Endothelial cell of umbilical vein (primary cell): ENCODE results near the gene ZKSCAN4. TPM values are rescaled to one million over a fixed set of nuclear protein-coding genes. Genes with fewer than 3 reads are reported as not detected.

ENCODE experiments used
- BruUV-seq: library from RNA; stranded (reverse); fragments of 400-500 nt; replicated peaks from 2 replicates; lab custom pipeline; 2021; lab: Mats Ljungman, UMichigan
- CTCF ChIA-PET: fragments of 300-600, 350-600 bp; sonication (Branson Sonifier 250); formaldehyde crosslinking; loops from one replicate; lab custom pipeline; 2021; ENCODE audit warnings: antibody characterized with exemption, inconsistent platforms; lab: Charles Lee
- POLR2A ChIA-PET: fragments of 300-600, 350-600 bp; sonication (Branson Sonifier 250); formaldehyde crosslinking; loops from one replicate; lab custom pipeline; 2021; ENCODE audit warnings: antibody characterized with exemption, inconsistent platforms; lab: Charles Lee
- DNase-seq: peaks from one replicate; pipeline ENCODE4 v3.0.0-alpha.2; 2011; ENCODE audit warnings: low read depth, low spot score
- FAIRE-seq: peaks from 2 replicates; lab custom pipeline; 2011; peaks lifted over from hg19 to GRCh38; lab: Jason Lieb, UNC
- H2AFZ ChIP-seq: 2 replicates; pipeline ENCODE4 v1.6.0; 2012; ENCODE audit warnings: low read depth, low read length, control low read depth, inconsistent platforms
- H3K27ac ChIP-seq: 2 replicates; pipeline ENCODE4 v1.5.1; 2011; ENCODE audit warnings: low read depth, mild to moderate bottlenecking, control low read depth, low read length, moderate library complexity; ENCODE audit not compliant: insufficient read depth
- H3K27me3 ChIP-seq, 2 experiments: 2 replicates each; pipeline versions ENCODE4 v1.6.0 to v1.6.1; 2011; ENCODE audit warnings: low read length in 2 of 2, mixed read lengths in 1 of 2; ENCODE audit not compliant: control insufficient read depth in 2 of 2, insufficient read depth in 2 of 2
- H3K36me3 ChIP-seq, 2 experiments: 2 replicates in 1 of 2; 3 replicates in 1 of 2; pipeline ENCODE4 v1.5.1; 2011; ENCODE audit warnings: low read length in 2 of 2, mild to moderate bottlenecking in 1 of 2, moderate library complexity in 1 of 2; ENCODE audit not compliant: control insufficient read depth in 2 of 2, insufficient read depth in 2 of 2; ENCODE audit errors: extremely low read depth in 1 of 2
- H3K4me1 ChIP-seq: 3 replicates; pipeline ENCODE4 v1.5.1; 2011; ENCODE audit warnings: mild to moderate bottlenecking, low read length; ENCODE audit not compliant: control insufficient read depth, insufficient read depth; ENCODE audit errors: extremely low read depth
- H3K4me2 ChIP-seq: 2 replicates; pipeline ENCODE4 v1.6.1; 2011; ENCODE audit warnings: low read length, control low read depth, mixed read lengths; ENCODE audit not compliant: insufficient read depth
- H3K4me3 ChIP-seq, 3 experiments: fragments of 200-600 bp in 1 of 3; sonication (generic), shearing (Covaris generic) in 1 of 3; replicated peaks in 1 of 3; 2 replicates each; pipeline ENCODE4 v1.5.1; 2011 to 2016; ENCODE audit warnings: control low read depth in 3 of 3, low read length in 3 of 3, mild to moderate bottlenecking in 2 of 3, inconsistent platforms in 1 of 3, low read depth in 1 of 3, moderate library complexity in 1 of 3; ENCODE audit not compliant: insufficient read depth in 1 of 3
- H3K79me2 ChIP-seq: 2 replicates; pipeline ENCODE4 v1.6.0; 2012; ENCODE audit warnings: low read length, inconsistent platforms; ENCODE audit not compliant: control insufficient read depth, insufficient read depth
- H3K9ac ChIP-seq: replicated peaks from 2 replicates; pipeline ENCODE3; 2011; ENCODE audit warnings: low read length, control low read depth; ENCODE audit not compliant: insufficient read depth; ENCODE audit errors: extremely low read depth
- H3K9me1 ChIP-seq: replicated peaks from 3 replicates; pipeline ENCODE4 v1.6.0; 2011; ENCODE audit warnings: mild to moderate bottlenecking, low read length; ENCODE audit not compliant: control insufficient read depth, insufficient read depth; ENCODE audit errors: extremely low read depth
- H3K9me3 ChIP-seq: replicated peaks from 2 replicates; pipeline ENCODE4 v1.5.1; 2012; ENCODE audit warnings: low read length, inconsistent platforms; ENCODE audit not compliant: control insufficient read depth, insufficient read depth
- H4K20me1 ChIP-seq: replicated peaks from 2 replicates; pipeline ENCODE3; 2011; ENCODE audit warnings: mild to moderate bottlenecking, low read length; ENCODE audit not compliant: control insufficient read depth, insufficient read depth; ENCODE audit errors: extremely low read depth
- EZH2 ChIP-seq: IDR thresholded peaks from 2 replicates; pipeline ENCODE4 v1.6.1; 2012; ENCODE audit warnings: borderline replicate concordance, low read depth, mild to moderate bottlenecking, moderate library complexity, low read length, inconsistent platforms; ENCODE audit not compliant: severe bottlenecking
- FOS ChIP-seq: IDR thresholded peaks from 2 replicates; pipeline ENCODE4 v1.6.1; 2011; ENCODE audit warnings: mild to moderate bottlenecking, low read length, moderate library complexity, borderline replicate concordance; ENCODE audit not compliant: insufficient read depth
- GATA2 ChIP-seq: IDR thresholded peaks from 2 replicates; pipeline ENCODE4 v1.7.0; 2011; ENCODE audit warnings: low read depth, mild to moderate bottlenecking, moderate library complexity, mixed read lengths, low read length; ENCODE audit not compliant: insufficient read length, insufficient read depth
- JUN ChIP-seq: IDR thresholded peaks from 2 replicates; pipeline ENCODE4 v1.6.1; 2011; ENCODE audit warnings: borderline replicate concordance, low read depth; ENCODE audit not compliant: insufficient read length, insufficient read depth
- MYC ChIP-seq: IDR thresholded peaks from one replicate; pipeline ENCODE4 v1.6.1; 2011; ENCODE audit warnings: mild to moderate bottlenecking, low read depth, low read length
- POLR2A ChIP-seq: IDR thresholded peaks from 2 replicates; pipeline ENCODE4 v1.6.1; 2012; ENCODE audit warnings: low read depth, mild to moderate bottlenecking, control low read depth, low read length
- POLR2AphosphoS5 ChIP-seq: IDR thresholded peaks from 2 replicates; pipeline ENCODE4 v1.6.1; 2012; ENCODE audit warnings: low read depth, mild to moderate bottlenecking, control low read depth, low read length, moderate library complexity; ENCODE audit not compliant: insufficient read depth
- dilution Hi-C: fragments of 300-500 bp; cut with MboI; formaldehyde crosslinking; loops from one replicate; pipeline ENCODE4 v1.15.0; 2019; ENCODE audit warnings: low sequenced_read_pairs; ENCODE audit not compliant: extremely low pct_ligation_motif_present
- intact Hi-C: fragments of 100-400 bp; cut with micrococcal nuclease; formaldehyde crosslinking; loops from one replicate; pipeline ENCODE4 v1.10.0; 2022
- polyA plus RNA-seq, 4 experiments: library from polyadenylated mRNA; depleted of rRNA in 3 of 4; stranded (reverse) in 3 of 4; unstranded in 1 of 4; fragments of >200 nt; gene quantifications; 2 replicates each; pipeline versions ENCODE4 v1.2.1 to v1.2.3, GENCODE V29; 2011 to 2012; ENCODE audit warnings: missing spikeins in 1 of 4
- total RNA-seq: library from RNA; stranded (reverse); gene quantifications from 2 replicates; pipeline ENCODE4 v1.2.3, GENCODE V29; 2021
- TF ChIP-seq, protein P1 (sequence below), 2 donors: IDR thresholded peaks; 1 replicate in 1 of 2; 2 replicates in 1 of 2; pipeline ENCODE4 v1.5.1; 2011; ENCODE audit warnings: low read length in 2 of 2, mild to moderate bottlenecking in 2 of 2, moderate library complexity in 2 of 2, control low read depth in 1 of 2, inconsistent platforms in 1 of 2, low read depth in 1 of 2; ENCODE audit not compliant: insufficient read depth in 1 of 2; ENCODE audit errors: extremely low read depth in 1 of 2
- TF ChIP-seq, protein P2 (sequence below): IDR thresholded peaks from 2 replicates; pipeline ENCODE4 v1.6.1; 2011; ENCODE audit not compliant: insufficient read depth, insufficient read length

The ZKSCAN4 gene
- total and polyA plus RNA-seq, 2 donors (not counting 3 experiments of a cell fraction or from before 2014, with no cell fraction given), result 1.3 to 3.6 TPM

DNA sequence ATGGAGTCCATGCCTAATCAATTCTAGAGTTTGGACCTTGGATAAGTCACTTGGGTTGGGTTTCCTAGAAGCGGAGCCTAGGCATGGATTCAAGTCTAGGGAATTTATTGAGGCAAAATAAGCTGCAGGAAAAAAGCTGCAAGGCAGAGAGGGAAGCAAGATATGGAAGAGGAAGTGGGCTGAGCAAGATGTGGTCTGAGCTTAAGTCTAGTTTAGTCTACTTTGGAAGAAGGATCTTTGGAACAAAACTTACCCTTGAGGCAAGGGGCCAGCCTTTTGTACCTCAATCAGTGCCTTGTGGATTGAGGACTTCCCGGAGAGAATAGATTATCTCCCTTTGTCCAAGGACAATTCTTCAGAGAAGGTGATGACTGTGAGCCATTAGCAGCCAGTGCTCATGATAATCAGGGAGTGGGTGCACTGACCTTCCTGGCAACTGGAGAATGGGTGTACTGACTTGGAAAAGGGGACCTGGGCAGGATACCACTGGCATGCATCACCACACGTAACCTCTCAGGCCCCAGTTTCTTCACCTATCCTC lies 16.1 kb downstream of the ZKSCAN4 start:
- TF ChIP-seq POLR2A, result no peak
- TF ChIP-seq, protein P1, sequence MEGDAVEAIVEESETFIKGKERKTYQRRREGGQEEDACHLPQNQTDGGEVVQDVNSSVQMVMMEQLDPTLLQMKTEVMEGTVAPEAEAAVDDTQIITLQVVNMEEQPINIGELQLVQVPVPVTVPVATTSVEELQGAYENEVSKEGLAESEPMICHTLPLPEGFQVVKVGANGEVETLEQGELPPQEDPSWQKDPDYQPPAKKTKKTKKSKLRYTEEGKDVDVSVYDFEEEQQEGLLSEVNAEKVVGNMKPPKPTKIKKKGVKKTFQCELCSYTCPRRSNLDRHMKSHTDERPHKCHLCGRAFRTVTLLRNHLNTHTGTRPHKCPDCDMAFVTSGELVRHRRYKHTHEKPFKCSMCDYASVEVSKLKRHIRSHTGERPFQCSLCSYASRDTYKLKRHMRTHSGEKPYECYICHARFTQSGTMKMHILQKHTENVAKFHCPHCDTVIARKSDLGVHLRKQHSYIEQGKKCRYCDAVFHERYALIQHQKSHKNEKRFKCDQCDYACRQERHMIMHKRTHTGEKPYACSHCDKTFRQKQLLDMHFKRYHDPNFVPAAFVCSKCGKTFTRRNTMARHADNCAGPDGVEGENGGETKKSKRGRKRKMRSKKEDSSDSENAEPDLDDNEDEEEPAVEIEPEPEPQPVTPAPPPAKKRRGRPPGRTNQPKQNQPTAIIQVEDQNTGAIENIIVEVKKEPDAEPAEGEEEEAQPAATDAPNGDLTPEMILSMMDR (IDR thresholded peaks at IDR 0.05; ENCODE audit: extremely low read depth in 1 of 2, insufficient read depth in 1 of 2, low read depth in 1 of 2, low read length in 2 of 2), result no peak
- TF ChIP-seq FOS, result no peak
- TF ChIP-seq EZH2, result no peak
- TF ChIP-seq JUN, result no peak
- DNase-seq, result no peak
- Histone ChIP-seq H3K4me1 (no peaks in the 10 kb centered on the region), H3K9me1 (no peaks in the 10 kb centered on the region), H3K27ac (no peak overlapping the region), H3K9ac (no peak overlapping the region), H3K36me3 (peaks cover 16 to 20% of the 10 kb centered on the region in 2 experiments), H2AFZ (no peak overlapping the region), H3K4me2 (no peak overlapping the region), H3K9me3 (peaks cover 3% of the 10 kb centered on the region), H3K79me2 (no peaks in the 10 kb centered on the region), H3K4me3 (no peak overlapping the region), H4K20me1 (no peaks in the 10 kb centered on the region), H3K27me3 (no peaks in the 10 kb centered on the region)
- FAIRE-seq, result no peak
- intact Hi-C loops, result no loop called here
- dilution Hi-C loops, result no loop called here
- POLR2A ChIA-PET, result interaction anchor here (1.1 kb wide), 1 partner anchor 120 kb away, joined by 4 read pairs; no protein-coding TSS in a partner anchor
- CTCF ChIA-PET, result no interaction called here
- BruUV-seq, result no TSS peak

DNA sequence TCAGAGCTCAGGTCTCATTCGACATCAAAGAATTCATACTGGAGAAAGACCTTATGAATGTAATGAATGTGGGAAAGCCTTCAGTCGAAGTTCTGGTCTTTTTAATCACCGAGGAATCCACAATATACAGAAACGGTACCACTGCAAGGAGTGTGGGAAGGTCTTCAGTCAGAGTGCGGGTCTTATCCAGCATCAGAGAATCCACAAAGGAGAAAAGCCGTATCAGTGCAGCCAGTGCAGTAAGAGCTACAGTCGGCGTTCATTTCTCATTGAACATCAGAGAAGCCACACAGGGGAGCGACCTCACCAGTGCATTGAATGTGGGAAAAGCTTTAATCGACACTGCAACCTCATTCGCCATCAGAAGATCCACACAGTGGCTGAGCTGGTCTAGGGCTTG lies 19.3 kb downstream of the ZKSCAN4 start:
- dilution Hi-C loops (no loop called here), intact Hi-C loops (no loop called here)
- no peak for DNase-seq
- Histone ChIP-seq H3K27me3 (no peaks in the 10 kb centered on the region), H4K20me1 (no peaks in the 10 kb centered on the region), H3K4me3 (no peak overlapping the region), H3K9me3 (peaks cover 3% of the 10 kb centered on the region), H3K36me3 (peaks cover 22 to 29% of the 10 kb centered on the region in 2 experiments), H3K79me2 (peaks cover 2% of the 10 kb centered on the region), H3K27ac (no peak overlapping the region), H3K9me1 (no peaks in the 10 kb centered on the region), H3K4me1 (no peaks in the 10 kb centered on the region), H3K9ac (no peak overlapping the region), H2AFZ (no peak overlapping the region), H3K4me2 (no peak overlapping the region)
- POLR2A ChIA-PET, result no interaction called here
- FAIRE-seq, result no peak
- CTCF ChIA-PET, result interaction anchor here (1.0 kb wide), 1 partner anchor 17 kb away, joined by 3 read pairs; no protein-coding TSS in a partner anchor
- TF ChIP-seq, protein P1 (IDR thresholded peaks at IDR 0.05; ENCODE audit: extremely low read depth in 1 of 2, insufficient read depth in 1 of 2, low read depth in 1 of 2, low read length in 2 of 2), result no peak
- TF ChIP-seq FOS (no peak), EZH2 (no peak), POLR2AphosphoS5 (no peak), JUN (no peak), POLR2A (no peak), GATA2 (no peak), MYC (no peak)
- TF ChIP-seq, protein P2, sequence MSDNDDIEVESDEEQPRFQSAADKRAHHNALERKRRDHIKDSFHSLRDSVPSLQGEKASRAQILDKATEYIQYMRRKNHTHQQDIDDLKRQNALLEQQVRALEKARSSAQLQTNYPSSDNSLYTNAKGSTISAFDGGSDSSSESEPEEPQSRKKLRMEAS, result no peak
- BruUV-seq, result no TSS peak
